ENCODE measurements around the gene CGREF1.

Gene CGREF1

GRCh38 chr2:27118525-27119329, at the start of gene CGREF1:
TSS of gene CGREF1 (minus strand) at chr2:27119128. CDS start at chr2:27104366, 14,762 bp downstream.
- no peak for DNase-seq (ENCODE audit: low spot score)

GRCh38 chr2:27164960-27165763, 46.2 kb upstream of the CGREF1 start:
- no peak for DNase-seq (ENCODE audit: low spot score)

- DNase-seq (ENCODE audit: low spot score), result no peak
Measured at GRCh38 chr2:27162151-27163121, 43.5 kb upstream of the CGREF1 start.

- DNase-seq (ENCODE audit: low spot score), result no peak
Measured at GRCh38 chr2:27160191-27160590, 41.3 kb upstream of the CGREF1 start.

GRCh38 chr2:27159271-27159670, 40.3 kb upstream of the CGREF1 start:
- no peak for DNase-seq (ENCODE audit: low spot score)

- no peak for DNase-seq (ENCODE audit: low spot score)
Measured at GRCh38 chr2:27158468-27158867, 39.5 kb upstream of the CGREF1 start.

- DNase-seq (ENCODE audit: low spot score), result no peak
Measured at GRCh38 chr2:27155069-27155520, 36.2 kb upstream of the CGREF1 start.

- DNase-seq (ENCODE audit: low spot score), result no peak
Measured at GRCh38 chr2:27154488-27154887, 35.6 kb upstream of the CGREF1 start.

- DNase-seq (ENCODE audit: low spot score), result no peak
Measured at GRCh38 chr2:27152796-27153464, 34.0 kb upstream of the CGREF1 start.

- no peak for DNase-seq (ENCODE audit: low spot score)
Measured at GRCh38 chr2:27152102-27152795, 33.3 kb upstream of the CGREF1 start.

GRCh38 chr2:27150639-27151230, 31.8 kb upstream of the CGREF1 start:
- DNase-seq (ENCODE audit: low spot score), result no peak

- no peak for DNase-seq (ENCODE audit: low spot score)
Measured at GRCh38 chr2:27149570-27150405, 30.9 kb upstream of the CGREF1 start.

- DNase-seq (ENCODE audit: low spot score), result no peak
Measured at GRCh38 chr2:27148801-27149439, 30.0 kb upstream of the CGREF1 start, which contains the start of gene TCF23. TSS of gene TCF23 (plus strand) at chr2:27149004. CDS start at chr2:27149134, 130 bp downstream.

GRCh38 chr2:27147935-27148334, 29.0 kb upstream of the CGREF1 start:
- DNase-seq (ENCODE audit: low spot score), result no peak

- no peak for DNase-seq (ENCODE audit: low spot score)
Measured at GRCh38 chr2:27145682-27146081, 26.8 kb upstream of the CGREF1 start.

GRCh38 chr2:27143285-27143684, 24.4 kb upstream of the CGREF1 start:
- DNase-seq (ENCODE audit: low spot score), result no peak

GRCh38 chr2:27139310-27139709, 20.4 kb upstream of the CGREF1 start, which contains the start of gene PRR30:
TSS of gene PRR30 (minus strand) at chr2:27139410. CDS start at chr2:27138329, 1,081 bp downstream.
- DNase-seq (ENCODE audit: low spot score), result no peak

- no peak for DNase-seq (ENCODE audit: low spot score)
Measured at GRCh38 chr2:27138111-27138510, 19.2 kb upstream of the CGREF1 start.

Measured in putamen (tissue), 1 donor.